WTC11 (cell line): ENCODE data around the gene KCNQ4. TPM values are rescaled to one million over a fixed set of nuclear protein-coding genes. Genes with fewer than 3 reads are reported as not detected.

Experiments
- ATAC-seq: fragments of 200-7000 bp; cut with Tn5 transposase; 2 replicates; pipeline ENCODE4 v1.10.0; 2021; ENCODE audit warnings: mild to moderate bottlenecking, moderate library complexity
- CTCF ChIA-PET: fragments of 300-600 bp; sonication (Branson Sonifier 250); formaldehyde crosslinking; loops from one replicate; lab custom pipeline; 2021; ENCODE audit warnings: antibody characterized with exemption; lab: Charles Lee
- POLR2A ChIA-PET: fragments of 350-600 bp; sonication (Branson Sonifier 250); formaldehyde crosslinking; loops from one replicate; lab custom pipeline; 2021; ENCODE audit warnings: antibody characterized with exemption; lab: Charles Lee
- DNase-seq: peaks from one replicate; pipeline ENCODE4 v3.0.0; 2021; ENCODE audit warnings: low spot score
- H3K27ac Mint-ChIP-seq: 2 replicates; pipeline ENCODE4 v1.8.0; 2021; ENCODE audit warnings: mixed read lengths
- H3K27me3 Mint-ChIP-seq: 2 replicates; pipeline ENCODE4 v1.8.0; 2021; ENCODE audit warnings: low read depth, mild to moderate bottlenecking, moderate library complexity, mixed read lengths
- H3K36me3 Mint-ChIP-seq: 2 replicates; pipeline ENCODE4 v1.8.0; 2021; ENCODE audit warnings: mixed read lengths
- H3K4me1 Mint-ChIP-seq: 2 replicates; pipeline ENCODE4 v1.8.0; 2022; ENCODE audit warnings: mixed read lengths
- H3K4me3 Mint-ChIP-seq: 2 replicates; pipeline ENCODE4 v1.8.0; 2021; ENCODE audit warnings: mild to moderate bottlenecking, moderate library complexity, mixed read lengths
- H3K9me3 Mint-ChIP-seq: 2 replicates; pipeline ENCODE4 v1.8.0; 2021; ENCODE audit warnings: mixed read lengths
- ETV6 ChIP-seq: sonication (generic); formaldehyde crosslinking; IDR thresholded peaks from 2 replicates; pipeline ENCODE4 v1.8.1; 2022; ENCODE audit warnings: mild to moderate bottlenecking, missing genetic modification reagents
- GTF2I ChIP-seq: fragments of 250-450 bp; sonication (Bioruptor Pico); conservative IDR thresholded peaks from 2 replicates; pipeline ENCODE4 v1.4.0; 2021; ENCODE audit warnings: mild to moderate bottlenecking
- NFE2L1 ChIP-seq: sonication (generic); formaldehyde crosslinking; IDR thresholded peaks from 2 replicates; pipeline ENCODE4 v1.8.1; 2023; ENCODE audit warnings: missing genetic modification reagents
- NFYB ChIP-seq: sonication (generic); formaldehyde crosslinking; conservative IDR thresholded peaks from 2 replicates; pipeline ENCODE4 v1.8.0; 2022; ENCODE audit warnings: low read depth, missing genetic modification reagents
- OVOL2 ChIP-seq: fragments of 250-450 bp; sonication (Bioruptor Pico); IDR thresholded peaks from 2 replicates; pipeline ENCODE4 v1.9.0; 2021; ENCODE audit warnings: mild to moderate bottlenecking, borderline replicate concordance
- ZNF416 ChIP-seq: fragments of 250-450 bp; sonication (Bioruptor Pico); IDR thresholded peaks from 2 replicates; pipeline ENCODE4 v1.9.0; 2021; ENCODE audit warnings: mild to moderate bottlenecking, inconsistent platforms
- total RNA-seq: library from RNA; stranded (reverse); gene quantifications from 3 replicates; pipeline ENCODE4 v1.2.3, GENCODE V29; 2021
- TF ChIP-seq, protein P1 (sequence below): sonication (generic); formaldehyde crosslinking; IDR thresholded peaks from 2 replicates; pipeline ENCODE4 v1.8.0; 2022; ENCODE audit warnings: mild to moderate bottlenecking, missing genetic modification reagents
- TF ChIP-seq, protein P2 (sequence below): sonication (generic); formaldehyde crosslinking; IDR thresholded peaks from 2 replicates; pipeline ENCODE4 v1.8.1; 2023; ENCODE audit warnings: mild to moderate bottlenecking, missing genetic modification reagents, moderate library complexity
- TF ChIP-seq, protein P3 (sequence below): sonication (generic); formaldehyde crosslinking; IDR thresholded peaks from 2 replicates; pipeline ENCODE4 v1.8.1; 2023; ENCODE audit warnings: mild to moderate bottlenecking, missing genetic modification reagents
- TF ChIP-seq, protein P4 (sequence below): fragments of 250-450 bp; sonication (Bioruptor Pico); IDR thresholded peaks from 2 replicates; pipeline ENCODE4 v1.9.0; 2021; ENCODE audit warnings: moderate library complexity, mild to moderate bottlenecking, inconsistent platforms, borderline replicate concordance
- TF ChIP-seq, protein P5 (sequence below): sonication (generic); formaldehyde crosslinking; conservative IDR thresholded peaks from 2 replicates; pipeline ENCODE4 v1.8.1; 2022; ENCODE audit warnings: mild to moderate bottlenecking, missing genetic modification reagents
- TF ChIP-seq, protein P6 (sequence below): fragments of 250-450 bp; sonication (Bioruptor Pico); IDR thresholded peaks from 2 replicates; pipeline ENCODE4 v1.8.0; 2021; ENCODE audit warnings: mild to moderate bottlenecking
- TF ChIP-seq, protein P7 (sequence below): sonication (generic); formaldehyde crosslinking; IDR thresholded peaks from 2 replicates; pipeline ENCODE4 v1.8.1; 2023; ENCODE audit warnings: mild to moderate bottlenecking, missing genetic modification reagents
- TF ChIP-seq, protein P8 (sequence below): sonication (generic); formaldehyde crosslinking; IDR thresholded peaks from 2 replicates; pipeline ENCODE4 v1.8.1; 2022; ENCODE audit warnings: mild to moderate bottlenecking, moderate library complexity, missing genetic modification reagents

The KCNQ4 gene
- total RNA-seq, 1 experiment from 2014 or later: 4.0 TPM

DNA sequence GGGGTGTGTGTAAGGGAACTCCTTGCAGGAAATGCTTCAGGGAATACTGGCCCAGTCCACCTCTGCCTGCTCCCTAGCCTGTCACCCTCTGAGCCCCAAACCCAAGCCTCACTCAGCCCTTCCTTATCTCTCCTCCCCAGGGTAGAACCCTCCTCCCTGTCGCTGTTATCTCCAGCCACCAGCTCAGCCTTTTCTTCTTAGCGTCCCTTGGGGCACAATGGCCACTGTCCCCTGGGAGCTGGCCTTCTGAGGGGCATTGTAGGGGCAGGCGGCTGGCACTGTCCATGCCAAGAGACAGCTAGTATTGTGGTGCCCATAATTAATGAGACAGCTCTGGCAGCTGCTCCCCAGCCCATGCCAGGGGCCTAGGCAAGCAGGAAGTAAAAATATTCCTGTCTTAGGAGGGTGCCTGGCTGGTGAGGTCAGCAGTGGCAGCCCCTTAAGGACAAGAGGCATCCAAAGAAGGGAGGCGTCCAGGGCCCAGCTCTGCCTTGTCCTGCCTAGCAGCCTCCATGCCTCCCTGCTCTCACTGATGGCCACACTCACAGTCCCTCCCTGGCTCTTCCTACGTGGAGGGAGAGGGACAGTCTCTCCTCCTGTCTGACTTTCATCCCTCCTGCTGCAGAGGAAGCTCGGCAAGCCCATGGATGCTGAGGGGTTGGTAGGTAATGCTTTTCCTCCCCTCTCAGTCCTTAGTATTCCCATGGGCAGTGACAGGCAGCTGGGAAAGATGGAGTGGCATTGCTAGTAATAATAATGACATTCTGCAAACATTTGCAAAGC, 37.5 kb downstream of the KCNQ4 start:
- Mint-ChIP-seq H3K36me3 (no peaks in the 10 kb centered on the region), H3K4me1 (peaks cover 31% of the 10 kb centered on the region), H3K9me3 (no peaks in the 10 kb centered on the region), H3K27ac (no peak overlapping the region), H3K27me3 (peaks cover 21% of the 10 kb centered on the region), H3K4me3 (no peak overlapping the region)
- TF ChIP-seq, protein P1, sequence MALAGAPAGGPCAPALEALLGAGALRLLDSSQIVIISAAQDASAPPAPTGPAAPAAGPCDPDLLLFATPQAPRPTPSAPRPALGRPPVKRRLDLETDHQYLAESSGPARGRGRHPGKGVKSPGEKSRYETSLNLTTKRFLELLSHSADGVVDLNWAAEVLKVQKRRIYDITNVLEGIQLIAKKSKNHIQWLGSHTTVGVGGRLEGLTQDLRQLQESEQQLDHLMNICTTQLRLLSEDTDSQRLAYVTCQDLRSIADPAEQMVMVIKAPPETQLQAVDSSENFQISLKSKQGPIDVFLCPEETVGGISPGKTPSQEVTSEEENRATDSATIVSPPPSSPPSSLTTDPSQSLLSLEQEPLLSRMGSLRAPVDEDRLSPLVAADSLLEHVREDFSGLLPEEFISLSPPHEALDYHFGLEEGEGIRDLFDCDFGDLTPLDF (CRISPR knock-in tag): no peak
- no peak for TF ChIP-seq ZNF416
- POLR2A ChIA-PET: interaction anchor here (1.6 kb wide), 1 partner anchor 130 kb away, joined by 3 read pairs; no protein-coding TSS in a partner anchor
- ATAC-seq: no peak
- no peak for DNase-seq
- CTCF ChIA-PET: interaction anchor here (1.0 to 1.6 kb wide), 7 partner anchors 11 to 191 kb away, joined by 3 to 7 read pairs (median 5); no protein-coding TSS in a partner anchor

DNA sequence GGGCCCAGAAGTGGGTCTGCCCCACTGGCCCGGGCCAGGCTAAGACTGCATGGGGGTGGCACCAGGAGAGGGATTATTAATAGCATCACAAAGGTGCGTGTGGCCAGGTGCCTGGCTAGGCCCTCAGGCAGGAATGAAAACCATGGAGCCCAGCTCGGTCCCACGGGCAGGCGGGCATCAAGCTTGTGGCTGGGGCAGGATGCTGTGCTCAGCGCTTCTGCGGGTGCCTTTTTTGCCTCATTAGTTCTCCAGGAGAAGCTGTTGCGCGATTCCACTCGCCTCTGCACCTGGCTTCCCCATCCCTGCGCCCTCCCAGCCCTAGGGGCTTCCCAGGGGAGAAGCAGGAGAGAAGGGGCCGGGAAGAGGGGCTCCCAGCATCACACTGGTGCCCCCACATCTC, 39.3 kb downstream of the KCNQ4 start:
- POLR2A ChIA-PET: no interaction called here

DNA sequence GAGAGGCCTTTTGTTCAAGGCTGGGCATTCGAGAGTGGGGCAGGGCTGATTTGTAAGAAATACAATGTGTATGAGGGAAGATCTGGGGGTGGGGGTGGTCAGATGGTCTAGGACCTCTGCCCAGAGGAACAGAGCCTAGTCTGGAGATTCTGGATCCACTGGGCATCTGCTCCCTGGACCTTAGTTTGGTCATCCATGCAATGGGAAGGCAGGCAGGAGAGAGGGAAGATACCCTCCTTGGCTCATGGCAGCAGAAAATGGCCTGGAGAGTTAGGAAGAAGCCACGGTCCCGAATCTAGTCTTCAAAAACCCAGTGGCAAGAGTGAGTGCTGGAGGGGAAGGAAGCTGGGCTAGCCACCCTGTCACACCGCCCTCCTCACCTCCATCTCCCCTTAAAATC, 39.8 kb downstream of the KCNQ4 start:
- no peaks in the 10 kb centered on the region; the same call in 1 of the 2 replicates for H3K27me3 Mint-ChIP-seq
- no peaks in the 10 kb centered on the region for H3K9me3 Mint-ChIP-seq
- H3K27ac Mint-ChIP-seq: no peak overlapping the region
- POLR2A ChIA-PET: no interaction called here
- H3K4me1 Mint-ChIP-seq: peaks cover 29% of the 10 kb centered on the region
- DNase-seq (no peak), ATAC-seq (no peak)
- no peak overlapping the region for H3K4me3 Mint-ChIP-seq
- CTCF ChIA-PET: interaction anchor here (0.8 kb wide), 2 partner anchors 50 to 129 kb away, joined by 3 read pairs; no protein-coding TSS in a partner anchor
- TF ChIP-seq, protein P2, sequence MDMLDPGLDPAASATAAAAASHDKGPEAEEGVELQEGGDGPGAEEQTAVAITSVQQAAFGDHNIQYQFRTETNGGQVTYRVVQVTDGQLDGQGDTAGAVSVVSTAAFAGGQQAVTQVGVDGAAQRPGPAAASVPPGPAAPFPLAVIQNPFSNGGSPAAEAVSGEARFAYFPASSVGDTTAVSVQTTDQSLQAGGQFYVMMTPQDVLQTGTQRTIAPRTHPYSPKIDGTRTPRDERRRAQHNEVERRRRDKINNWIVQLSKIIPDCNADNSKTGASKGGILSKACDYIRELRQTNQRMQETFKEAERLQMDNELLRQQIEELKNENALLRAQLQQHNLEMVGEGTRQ (CRISPR knock-in tag): no peak
- TF ChIP-seq, protein P3, sequence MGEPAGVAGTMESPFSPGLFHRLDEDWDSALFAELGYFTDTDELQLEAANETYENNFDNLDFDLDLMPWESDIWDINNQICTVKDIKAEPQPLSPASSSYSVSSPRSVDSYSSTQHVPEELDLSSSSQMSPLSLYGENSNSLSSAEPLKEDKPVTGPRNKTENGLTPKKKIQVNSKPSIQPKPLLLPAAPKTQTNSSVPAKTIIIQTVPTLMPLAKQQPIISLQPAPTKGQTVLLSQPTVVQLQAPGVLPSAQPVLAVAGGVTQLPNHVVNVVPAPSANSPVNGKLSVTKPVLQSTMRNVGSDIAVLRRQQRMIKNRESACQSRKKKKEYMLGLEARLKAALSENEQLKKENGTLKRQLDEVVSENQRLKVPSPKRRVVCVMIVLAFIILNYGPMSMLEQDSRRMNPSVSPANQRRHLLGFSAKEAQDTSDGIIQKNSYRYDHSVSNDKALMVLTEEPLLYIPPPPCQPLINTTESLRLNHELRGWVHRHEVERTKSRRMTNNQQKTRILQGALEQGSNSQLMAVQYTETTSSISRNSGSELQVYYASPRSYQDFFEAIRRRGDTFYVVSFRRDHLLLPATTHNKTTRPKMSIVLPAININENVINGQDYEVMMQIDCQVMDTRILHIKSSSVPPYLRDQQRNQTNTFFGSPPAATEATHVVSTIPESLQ: no peak
- no peak for TF ChIP-seq GTF2I (CRISPR knock-in tag)
- no peaks in the 10 kb centered on the region for H3K36me3 Mint-ChIP-seq

More for the DNA sequence above, 39.3 kb downstream of the KCNQ4 start:
- no peaks in the 10 kb centered on the region for H3K9me3 Mint-ChIP-seq
- H3K4me1 Mint-ChIP-seq: peaks cover 31% of the 10 kb centered on the region
- ATAC-seq (no peak), DNase-seq (no peak)
- CTCF ChIA-PET: no interaction called here
- H3K27me3 Mint-ChIP-seq: peaks cover 3% of the 10 kb centered on the region
- H3K36me3 Mint-ChIP-seq: no peaks in the 10 kb centered on the region
- H3K27ac Mint-ChIP-seq: no peak overlapping the region
- no peak overlapping the region for H3K4me3 Mint-ChIP-seq
- TF ChIP-seq, protein P4, sequence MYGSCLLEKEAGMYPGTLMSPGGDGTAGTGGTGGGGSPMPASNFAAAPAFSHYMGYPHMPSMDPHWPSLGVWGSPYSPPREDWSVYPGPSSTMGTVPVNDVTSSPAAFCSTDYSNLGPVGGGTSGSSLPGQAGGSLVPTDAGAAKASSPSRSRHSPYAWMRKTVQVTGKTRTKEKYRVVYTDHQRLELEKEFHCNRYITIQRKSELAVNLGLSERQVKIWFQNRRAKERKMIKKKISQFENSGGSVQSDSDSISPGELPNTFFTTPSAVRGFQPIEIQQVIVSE (CRISPR knock-in tag): no peak
- TF ChIP-seq, protein P3: no peak
- TF ChIP-seq, protein P5, sequence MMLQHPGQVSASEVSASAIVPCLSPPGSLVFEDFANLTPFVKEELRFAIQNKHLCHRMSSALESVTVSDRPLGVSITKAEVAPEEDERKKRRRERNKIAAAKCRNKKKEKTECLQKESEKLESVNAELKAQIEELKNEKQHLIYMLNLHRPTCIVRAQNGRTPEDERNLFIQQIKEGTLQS (CRISPR knock-in tag): no peak
- TF ChIP-seq, protein P6, sequence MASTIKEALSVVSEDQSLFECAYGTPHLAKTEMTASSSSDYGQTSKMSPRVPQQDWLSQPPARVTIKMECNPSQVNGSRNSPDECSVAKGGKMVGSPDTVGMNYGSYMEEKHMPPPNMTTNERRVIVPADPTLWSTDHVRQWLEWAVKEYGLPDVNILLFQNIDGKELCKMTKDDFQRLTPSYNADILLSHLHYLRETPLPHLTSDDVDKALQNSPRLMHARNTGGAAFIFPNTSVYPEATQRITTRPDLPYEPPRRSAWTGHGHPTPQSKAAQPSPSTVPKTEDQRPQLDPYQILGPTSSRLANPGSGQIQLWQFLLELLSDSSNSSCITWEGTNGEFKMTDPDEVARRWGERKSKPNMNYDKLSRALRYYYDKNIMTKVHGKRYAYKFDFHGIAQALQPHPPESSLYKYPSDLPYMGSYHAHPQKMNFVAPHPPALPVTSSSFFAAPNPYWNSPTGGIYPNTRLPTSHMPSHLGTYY (CRISPR knock-in tag): no peak
- TF ChIP-seq NFYB (no peak), OVOL2 (CRISPR knock-in tag) (no peak), NFE2L1 (CRISPR knock-in tag) (no peak), ETV6 (CRISPR knock-in tag) (no peak)
- TF ChIP-seq, protein P7, sequence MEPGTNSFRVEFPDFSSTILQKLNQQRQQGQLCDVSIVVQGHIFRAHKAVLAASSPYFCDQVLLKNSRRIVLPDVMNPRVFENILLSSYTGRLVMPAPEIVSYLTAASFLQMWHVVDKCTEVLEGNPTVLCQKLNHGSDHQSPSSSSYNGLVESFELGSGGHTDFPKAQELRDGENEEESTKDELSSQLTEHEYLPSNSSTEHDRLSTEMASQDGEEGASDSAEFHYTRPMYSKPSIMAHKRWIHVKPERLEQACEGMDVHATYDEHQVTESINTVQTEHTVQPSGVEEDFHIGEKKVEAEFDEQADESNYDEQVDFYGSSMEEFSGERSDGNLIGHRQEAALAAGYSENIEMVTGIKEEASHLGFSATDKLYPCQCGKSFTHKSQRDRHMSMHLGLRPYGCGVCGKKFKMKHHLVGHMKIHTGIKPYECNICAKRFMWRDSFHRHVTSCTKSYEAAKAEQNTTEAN (CRISPR knock-in tag): no peak
- TF ChIP-seq, protein P8, sequence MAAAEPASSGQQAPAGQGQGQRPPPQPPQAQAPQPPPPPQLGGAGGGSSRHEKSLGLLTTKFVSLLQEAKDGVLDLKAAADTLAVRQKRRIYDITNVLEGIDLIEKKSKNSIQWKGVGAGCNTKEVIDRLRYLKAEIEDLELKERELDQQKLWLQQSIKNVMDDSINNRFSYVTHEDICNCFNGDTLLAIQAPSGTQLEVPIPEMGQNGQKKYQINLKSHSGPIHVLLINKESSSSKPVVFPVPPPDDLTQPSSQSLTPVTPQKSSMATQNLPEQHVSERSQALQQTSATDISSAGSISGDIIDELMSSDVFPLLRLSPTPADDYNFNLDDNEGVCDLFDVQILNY (CRISPR knock-in tag): no peak
- TF ChIP-seq, all 79 proteins: peak for 0
